Islet precursor cell (in vitro differentiated cells): ENCODE measurements around the gene RGS5.

Experiments
- DNase-seq: peaks from one replicate; pipeline ENCODE4 v3.0.0-alpha.2; 2018

Gene RGS5

GRCh38 chr1:163141556-163141955, 61.2 kb downstream of the RGS5 start:
- DNase-seq, result no peak

GRCh38 chr1:163137556-163138265, 65.0 kb downstream of the RGS5 start:
- DNase-seq, result no peak

GRCh38 chr1:163131981-163132380, 70.7 kb downstream of the RGS5 start:
- DNase-seq, result no peak

- no peak for DNase-seq
Observed at GRCh38 chr1:163130225-163130856, 72.4 kb downstream of the RGS5 start.

- no peak for DNase-seq
Observed at GRCh38 chr1:163128282-163128681, 74.4 kb downstream of the RGS5 start.

- DNase-seq, result no peak
Observed at GRCh38 chr1:163124812-163125211, 77.9 kb downstream of the RGS5 start.

- no peak for DNase-seq
Observed at GRCh38 chr1:163120372-163120771, 82.3 kb downstream of the RGS5 start.

GRCh38 chr1:163119707-163120106, 83.0 kb downstream of the RGS5 start:
- no peak for DNase-seq

- DNase-seq, result no peak
Observed at GRCh38 chr1:163115887-163116286, 86.8 kb downstream of the RGS5 start.

GRCh38 chr1:163107655-163108054, 95.1 kb downstream of the RGS5 start:
- no peak for DNase-seq

- DNase-seq, result no peak
Observed at GRCh38 chr1:163106364-163106987, 96.2 kb downstream of the RGS5 start.

GRCh38 chr1:163104385-163105099, 98.2 kb downstream of the RGS5 start:
- no peak for DNase-seq

- DNase-seq, result no peak
Observed at GRCh38 chr1:163102590-163102989, 100.1 kb downstream of the RGS5 start.

GRCh38 chr1:163095213-163095612, 107.5 kb downstream of the RGS5 start:
- no peak for DNase-seq

- DNase-seq, result no peak
Observed at GRCh38 chr1:163094589-163094988, 108.1 kb downstream of the RGS5 start.

- no peak for DNase-seq
Observed at GRCh38 chr1:163094182-163094581, 108.5 kb downstream of the RGS5 start.

GRCh38 chr1:163093579-163093978, 109.1 kb downstream of the RGS5 start:
- DNase-seq, result no peak

- DNase-seq, result no peak
Observed at GRCh38 chr1:163093169-163093568, 109.5 kb downstream of the RGS5 start.
